SH-SY5Y (cell line): ENCODE data around the gene KIAA0232.

ENCODE experiments used
- GATA2 ChIP-seq: IDR thresholded peaks from 2 replicates; pipeline ENCODE4 v1.6.1; 2011; ENCODE audit warnings: mild to moderate bottlenecking, low read depth, low read length
- GATA3 ChIP-seq: IDR thresholded peaks from 2 replicates; pipeline ENCODE4 v1.6.1; 2011; ENCODE audit warnings: low read depth, mild to moderate bottlenecking, low read length, moderate library complexity

DNA sequence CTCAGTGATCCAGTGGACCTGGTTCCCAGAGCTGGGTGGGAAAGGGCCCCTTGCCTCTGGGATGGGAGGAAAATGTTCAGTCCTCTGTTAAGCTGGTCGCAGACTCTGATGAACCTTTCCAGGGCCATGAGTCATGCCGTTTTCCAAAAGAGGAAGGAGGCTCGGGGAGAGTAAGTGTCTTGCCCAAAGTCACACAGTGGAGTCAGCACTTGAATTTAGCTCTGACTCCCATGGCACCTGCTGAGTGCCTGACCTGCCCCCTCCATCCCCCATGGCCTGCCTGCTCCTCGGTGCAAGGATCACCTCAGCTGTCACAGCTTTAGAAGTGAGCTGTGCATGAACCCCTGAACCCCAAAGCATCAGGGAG is 14.0 kb upstream of the KIAA0232 start:
- TF ChIP-seq GATA2 (no peak), GATA3 (no peak)
